DND-41 (cell line): ENCODE results near the gene PPP1CC.

Source experiments
- ATAC-seq: fragments of 200-7000 bp; cut with Tn5 transposase; 3 replicates; pipeline ENCODE4 v1.9.1; 2021; ENCODE audit warnings: low read depth; ENCODE audit not compliant: insufficient read depth
- DNase-seq: peaks from one replicate; pipeline ENCODE4 v3.0.0-alpha.2; 2020
- H2AFZ ChIP-seq: 2 replicates; pipeline ENCODE4 v1.6.0; 2012; ENCODE audit warnings: low read depth, low read length
- H3K27ac ChIP-seq: 2 replicates; pipeline ENCODE4 v1.5.1; 2012; ENCODE audit warnings: low read length, inconsistent platforms
- H3K27me3 ChIP-seq: fragments of 200-600 bp; sonication (generic); 2 replicates; pipeline ENCODE4 v1.6.0; 2012; ENCODE audit warnings: low read length, mild to moderate bottlenecking, inconsistent platforms; ENCODE audit not compliant: insufficient read depth, poor library complexity
- H3K36me3 ChIP-seq: 2 replicates; pipeline ENCODE4 v1.5.1; 2012; ENCODE audit warnings: low read length, inconsistent platforms; ENCODE audit not compliant: insufficient read depth
- H3K4me1 ChIP-seq: 2 replicates; pipeline ENCODE4 v1.5.1; 2012; ENCODE audit warnings: mild to moderate bottlenecking, low read length; ENCODE audit not compliant: insufficient read depth
- H3K4me2 ChIP-seq: 2 replicates; pipeline ENCODE4 v1.6.0; 2012; ENCODE audit warnings: mild to moderate bottlenecking, moderate library complexity, low read length, inconsistent platforms; ENCODE audit not compliant: insufficient read depth
- H3K4me3 ChIP-seq, 2 experiments: fragments of 200-600 bp in 1 of 2; shearing (Covaris generic) in 1 of 2; 2 replicates each; pipeline ENCODE4 v1.5.1; 2012 to 2016; ENCODE audit warnings: inconsistent platforms in 2 of 2, low read length in 2 of 2, mild to moderate bottlenecking in 2 of 2, low read depth in 1 of 2, moderate library complexity in 1 of 2
- H3K79me2 ChIP-seq: 2 replicates; pipeline ENCODE4 v1.6.0; 2012; ENCODE audit warnings: low read length, inconsistent platforms; ENCODE audit not compliant: insufficient read depth
- H3K9ac ChIP-seq: 2 replicates; pipeline ENCODE4 v1.6.0; 2012; ENCODE audit warnings: low read depth, mild to moderate bottlenecking, inconsistent platforms, low read length, moderate library complexity
- H3K9me3 ChIP-seq: 2 replicates; pipeline ENCODE4 v1.5.1; 2012; ENCODE audit warnings: low read length, moderate library complexity, mild to moderate bottlenecking, inconsistent platforms; ENCODE audit not compliant: insufficient read depth, severe bottlenecking
- H4K20me1 ChIP-seq: 2 replicates; pipeline ENCODE4 v1.6.0; 2012; ENCODE audit warnings: low read length; ENCODE audit not compliant: insufficient read depth
- CTCF ChIP-seq: IDR thresholded peaks from 2 replicates; pipeline ENCODE4 v1.5.1; 2012; ENCODE audit warnings: borderline replicate concordance, low read length, moderate library complexity, mild to moderate bottlenecking; ENCODE audit not compliant: poor library complexity, severe bottlenecking; ENCODE audit errors: extremely low read depth
- EZH2 ChIP-seq: IDR thresholded peaks from 3 replicates; pipeline ENCODE4 v1.6.1; 2012; ENCODE audit warnings: borderline replicate concordance, low read depth, mild to moderate bottlenecking, moderate library complexity, low read length, inconsistent platforms; ENCODE audit not compliant: severe bottlenecking

PPP1CC gene

GRCh38 chr12:110708917-110709316 lies 33.8 kb downstream of the PPP1CC start:
- Histone ChIP-seq H3K79me2 (no peaks in the 10 kb centered on the region), H3K9me3 (no peaks in the 10 kb centered on the region), H4K20me1 (no peaks in the 10 kb centered on the region), H3K36me3 (no peaks in the 10 kb centered on the region), H3K4me1 (no peaks in the 10 kb centered on the region), H3K4me3 (no peak overlapping the region), H3K9ac (no peak overlapping the region), H3K27me3 (no peaks in the 10 kb centered on the region), H2AFZ (no peak overlapping the region), H3K27ac (no peak overlapping the region), H3K4me2 (no peak overlapping the region)
- DNase-seq (no peak), ATAC-seq (no peak)
- TF ChIP-seq CTCF (no peak), EZH2 (no peak)

- Histone ChIP-seq H2AFZ (no peak overlapping the region), H3K9ac (no peak overlapping the region), H4K20me1 (no peaks in the 10 kb centered on the region), H3K79me2 (no peaks in the 10 kb centered on the region), H3K4me1 (no peaks in the 10 kb centered on the region), H3K4me2 (no peak overlapping the region), H3K9me3 (no peaks in the 10 kb centered on the region), H3K36me3 (no peaks in the 10 kb centered on the region), H3K27ac (no peak overlapping the region), H3K27me3 (no peaks in the 10 kb centered on the region), H3K4me3 (no peak overlapping the region)
- DNase-seq (no peak), ATAC-seq (no peak)
- TF ChIP-seq EZH2 (no peak), CTCF (no peak)
Measured at GRCh38 chr12:110705309-110705708, 37.4 kb downstream of the PPP1CC start.

GRCh38 chr12:110704750-110705149 lies 37.9 kb downstream of the PPP1CC start:
- H3K27ac ChIP-seq = no peak overlapping the region
- no peaks in the 10 kb centered on the region for H4K20me1 ChIP-seq
- no peak for DNase-seq
- H2AFZ ChIP-seq = no peak overlapping the region
- H3K27me3 ChIP-seq = no peaks in the 10 kb centered on the region
- H3K4me2 ChIP-seq = no peak overlapping the region
- H3K4me1 ChIP-seq = no peaks in the 10 kb centered on the region
- H3K4me3 ChIP-seq = no peak overlapping the region
- no peak overlapping the region for H3K9ac ChIP-seq
- ATAC-seq = no peak
- no peaks in the 10 kb centered on the region for H3K36me3 ChIP-seq
- no peaks in the 10 kb centered on the region for H3K9me3 ChIP-seq
- no peak for TF ChIP-seq EZH2
- peak; percentile 23 for TF ChIP-seq CTCF
- no peaks in the 10 kb centered on the region for H3K79me2 ChIP-seq

GRCh38 chr12:110704231-110704630 lies 38.5 kb downstream of the PPP1CC start:
- Histone ChIP-seq H3K36me3 (no peaks in the 10 kb centered on the region), H3K9ac (no peak overlapping the region), H3K79me2 (no peaks in the 10 kb centered on the region), H3K27me3 (no peaks in the 10 kb centered on the region), H3K4me2 (no peak overlapping the region), H3K9me3 (no peaks in the 10 kb centered on the region), H4K20me1 (no peaks in the 10 kb centered on the region), H3K4me1 (no peaks in the 10 kb centered on the region), H3K27ac (no peak overlapping the region), H3K4me3 (no peak overlapping the region), H2AFZ (no peak overlapping the region)
- TF ChIP-seq CTCF (no peak), EZH2 (no peak)
- no peak for ATAC-seq
- no peak for DNase-seq
